HepG2 (cell line): ENCODE results near the gene PRDX4.

ENCODE experiments used
- NFE2L1 ChIP-seq: sonication (generic); formaldehyde crosslinking; IDR thresholded peaks from 2 replicates; pipeline ENCODE4 v1.4.0; 2020; ENCODE audit warnings: missing genetic modification reagents, mild to moderate bottlenecking, borderline replicate concordance
- POLR2AphosphoS2 ChIP-seq: IDR thresholded peaks from 2 replicates; pipeline ENCODE4 v1.6.1; 2011; ENCODE audit warnings: low read depth, low read length, improper control_type of control experiment
- ZSCAN9 ChIP-seq: IDR thresholded peaks from 2 replicates; pipeline ENCODE4 v1.6.1; 2016; ENCODE audit warnings: borderline replicate concordance
- TF ChIP-seq, protein P1 (sequence below): sonication (generic); formaldehyde crosslinking; IDR thresholded peaks from 2 replicates; pipeline ENCODE4 v1.4.0; 2020; ENCODE audit warnings: missing genetic modification reagents

DNA sequence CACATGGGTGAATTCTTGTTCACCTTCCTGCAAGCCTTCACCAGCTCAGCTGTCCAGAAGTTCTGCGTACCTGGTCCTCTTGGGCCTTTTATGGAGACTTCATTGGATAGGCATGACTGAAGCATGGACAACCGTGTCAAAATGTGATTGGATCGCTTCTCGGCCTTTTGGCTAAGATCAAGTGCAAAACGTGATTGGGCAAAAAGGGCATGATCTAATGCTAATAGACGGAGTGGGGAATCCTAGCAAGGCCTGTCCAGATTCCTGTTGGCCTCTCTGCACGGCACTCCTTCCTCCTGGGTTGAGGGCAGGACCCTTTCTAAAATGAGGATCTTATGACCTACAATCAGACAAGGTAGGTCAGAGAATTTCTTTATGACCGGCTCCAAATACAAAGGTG, 24.9 kb downstream of the PRDX4 start:
- TF ChIP-seq, protein P1, sequence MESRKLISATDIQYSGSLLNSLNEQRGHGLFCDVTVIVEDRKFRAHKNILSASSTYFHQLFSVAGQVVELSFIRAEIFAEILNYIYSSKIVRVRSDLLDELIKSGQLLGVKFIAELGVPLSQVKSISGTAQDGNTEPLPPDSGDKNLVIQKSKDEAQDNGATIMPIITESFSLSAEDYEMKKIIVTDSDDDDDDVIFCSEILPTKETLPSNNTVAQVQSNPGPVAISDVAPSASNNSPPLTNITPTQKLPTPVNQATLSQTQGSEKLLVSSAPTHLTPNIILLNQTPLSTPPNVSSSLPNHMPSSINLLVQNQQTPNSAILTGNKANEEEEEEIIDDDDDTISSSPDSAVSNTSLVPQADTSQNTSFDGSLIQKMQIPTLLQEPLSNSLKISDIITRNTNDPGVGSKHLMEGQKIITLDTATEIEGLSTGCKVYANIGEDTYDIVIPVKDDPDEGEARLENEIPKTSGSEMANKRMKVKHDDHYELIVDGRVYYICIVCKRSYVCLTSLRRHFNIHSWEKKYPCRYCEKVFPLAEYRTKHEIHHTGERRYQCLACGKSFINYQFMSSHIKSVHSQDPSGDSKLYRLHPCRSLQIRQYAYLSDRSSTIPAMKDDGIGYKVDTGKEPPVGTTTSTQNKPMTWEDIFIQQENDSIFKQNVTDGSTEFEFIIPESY (CRISPR knock-in tag): no peak
- TF ChIP-seq ZSCAN9 (no peak), POLR2AphosphoS2 (no peak), NFE2L1 (CRISPR knock-in tag) (no peak)
